ENCODE results near the gene ANKS1A.

GRCh38 chr6:34920097-34920496 lies 31.0 kb downstream of the ANKS1A start:
- TF ChIP-seq CTCF (IDR thresholded peaks at IDR 0.05 in 8 of 11, conservative IDR thresholded peaks at IDR 0.05 in 3 of 11) (no peak), POLR2AphosphoS5 (IDR thresholded peaks at IDR 0.05) (no peak), POLR2A (IDR thresholded peaks at IDR 0.05) (no peak)
